ELF-1 (cell line): ENCODE data around the gene PARP1.

ENCODE experiments used
- DNase-seq: peaks from one replicate; pipeline ENCODE4 v3.0.0-alpha.2; 2016; ENCODE audit warnings: low read depth, low spot score

PARP1 gene

DNA sequence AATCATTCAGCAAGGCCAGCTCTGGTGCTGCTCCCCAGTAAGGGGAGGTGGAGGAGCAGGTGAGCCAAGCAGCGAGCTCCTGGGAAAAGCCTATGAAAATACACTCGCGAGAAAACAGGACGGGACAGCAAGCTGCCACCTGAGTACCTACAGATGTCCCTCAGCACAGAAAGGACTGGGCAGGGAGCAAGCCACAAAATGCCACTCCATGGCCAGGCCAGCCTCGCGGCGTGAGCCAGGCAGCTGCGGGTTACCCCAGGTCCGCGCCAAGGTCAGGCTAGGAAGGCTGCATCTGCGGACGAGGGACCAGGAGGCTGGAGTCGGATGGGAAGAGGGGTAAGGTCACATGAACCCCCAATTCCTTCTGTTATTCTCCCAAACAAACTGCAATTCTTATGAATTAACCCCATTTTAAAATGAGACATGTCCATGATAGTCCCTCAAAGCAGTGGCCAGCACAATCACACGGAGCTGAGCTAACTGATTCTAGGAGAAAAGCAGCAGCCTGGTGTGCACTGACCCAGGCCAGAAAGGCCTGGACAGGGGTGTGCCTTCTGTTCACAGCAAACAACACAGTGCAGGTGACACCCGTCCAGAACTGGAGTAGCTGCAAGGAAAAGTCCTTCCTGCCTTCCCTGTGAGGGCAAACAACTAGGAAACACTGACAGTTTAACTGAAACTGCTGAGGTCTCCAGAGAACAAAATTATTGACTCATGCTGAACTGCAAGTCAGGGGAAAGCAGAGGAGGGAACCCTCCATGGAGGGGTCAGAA is 26.5 kb downstream of the PARP1 start:
- no peak for DNase-seq

DNA sequence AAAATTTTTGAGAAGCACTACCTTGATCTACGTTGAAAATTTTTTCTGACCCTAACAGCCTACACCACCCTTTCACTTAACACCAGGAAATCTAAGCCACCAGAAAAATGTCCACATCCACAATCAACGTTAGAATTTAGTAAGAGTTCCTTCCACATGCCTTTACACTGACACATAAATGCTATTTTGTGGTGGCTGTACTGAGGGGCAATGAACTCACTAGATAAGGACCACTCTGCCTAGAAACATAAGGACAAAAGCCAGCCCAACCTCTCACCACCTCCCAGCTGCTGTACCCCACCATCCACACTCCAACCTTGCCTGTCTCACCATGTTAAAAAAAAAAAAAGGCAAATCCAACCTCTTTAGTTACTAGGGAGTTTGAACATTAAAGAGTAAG is 29.8 kb downstream of the PARP1 start:
- DNase-seq: no peak

DNA sequence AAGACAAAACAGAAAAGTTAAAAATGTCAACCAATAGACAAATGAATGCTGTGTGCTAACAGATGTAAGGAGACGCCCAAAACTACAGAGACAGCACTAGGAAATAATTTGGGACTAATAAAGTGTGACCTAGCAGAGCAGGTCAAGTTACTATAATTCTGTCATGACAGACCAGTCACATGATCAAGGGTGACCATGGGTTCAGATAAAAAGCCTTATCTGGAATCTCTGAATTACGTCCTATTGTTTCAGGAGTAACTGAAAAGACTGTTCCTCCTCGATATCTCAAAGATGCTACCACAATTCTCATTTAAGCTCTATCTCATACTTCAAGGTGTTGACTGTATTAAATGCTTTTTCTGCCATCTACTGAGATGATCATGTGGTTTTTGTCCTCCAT is 31.6 kb downstream of the PARP1 start:
- DNase-seq: no peak

DNA sequence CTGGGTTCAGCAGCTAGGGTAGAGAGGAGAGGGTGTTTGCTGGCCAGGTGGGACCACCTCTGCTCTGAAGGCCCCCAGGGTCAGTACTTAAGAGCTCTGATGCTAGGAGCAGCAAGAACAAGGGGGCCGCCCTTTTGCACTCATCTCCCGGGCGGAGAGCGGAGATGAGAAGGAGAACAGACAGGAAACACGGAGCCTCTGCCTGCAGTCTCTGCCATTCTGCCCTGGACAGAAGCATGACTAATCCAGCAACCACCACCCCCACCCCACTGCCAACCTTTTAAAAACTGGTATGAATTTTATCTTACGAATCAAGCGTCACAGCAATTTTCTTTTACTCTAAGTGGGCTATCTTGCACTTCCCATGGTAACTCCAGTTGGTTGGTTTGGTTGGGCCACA is 34.5 kb downstream of the PARP1 start:
- no peak for DNase-seq

DNA sequence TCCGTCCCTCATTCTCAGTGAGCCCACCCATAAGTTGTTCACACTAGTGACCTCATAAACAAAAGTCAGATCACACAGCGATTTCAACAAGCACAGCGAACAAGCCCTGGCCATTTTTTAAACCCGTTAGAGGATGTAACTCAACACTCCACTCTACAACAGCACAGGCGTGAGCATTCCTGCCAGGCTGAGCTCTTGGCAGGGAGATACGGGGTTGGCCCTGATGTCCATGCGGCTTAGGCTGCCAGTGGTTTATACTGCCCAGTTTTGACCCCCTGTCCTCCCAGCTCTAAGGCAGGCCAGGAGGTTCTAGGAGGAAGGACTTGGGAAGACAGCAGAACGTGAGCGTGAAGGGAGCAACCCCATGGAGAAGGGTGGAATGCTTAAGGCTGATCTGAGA is 35.0 kb downstream of the PARP1 start:
- no peak for DNase-seq

DNA sequence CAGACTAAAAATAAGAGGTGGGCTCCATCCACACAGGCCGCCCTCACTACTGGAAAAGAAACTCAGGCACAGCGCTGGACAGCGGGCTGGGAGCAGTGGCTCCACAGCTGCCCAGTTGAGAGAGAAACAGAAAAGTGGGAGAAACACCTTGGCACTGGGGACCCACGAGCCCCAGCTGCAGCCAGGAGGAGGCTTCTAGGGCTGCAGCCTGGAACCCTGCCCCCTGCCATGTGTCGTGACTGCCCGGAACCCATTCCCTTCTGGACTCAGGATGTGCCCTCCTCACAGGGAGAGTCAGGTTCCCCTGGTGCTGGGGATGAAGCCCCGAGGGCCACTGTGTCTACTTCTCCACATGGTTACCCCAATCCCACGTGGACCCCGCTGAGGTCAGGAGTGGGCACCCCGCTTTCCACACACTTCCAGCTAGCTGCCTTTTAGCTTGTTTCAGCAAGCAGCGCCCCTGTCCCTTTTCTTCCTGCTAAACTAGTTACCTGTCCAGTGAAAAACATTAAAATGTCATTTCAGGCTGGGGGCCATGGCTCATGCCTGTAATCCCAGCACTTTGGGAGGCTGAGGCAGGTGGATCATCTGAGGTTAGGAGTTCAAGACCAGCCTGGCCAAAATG is 35.9 kb downstream of the PARP1 start:
- DNase-seq: no peak

DNA sequence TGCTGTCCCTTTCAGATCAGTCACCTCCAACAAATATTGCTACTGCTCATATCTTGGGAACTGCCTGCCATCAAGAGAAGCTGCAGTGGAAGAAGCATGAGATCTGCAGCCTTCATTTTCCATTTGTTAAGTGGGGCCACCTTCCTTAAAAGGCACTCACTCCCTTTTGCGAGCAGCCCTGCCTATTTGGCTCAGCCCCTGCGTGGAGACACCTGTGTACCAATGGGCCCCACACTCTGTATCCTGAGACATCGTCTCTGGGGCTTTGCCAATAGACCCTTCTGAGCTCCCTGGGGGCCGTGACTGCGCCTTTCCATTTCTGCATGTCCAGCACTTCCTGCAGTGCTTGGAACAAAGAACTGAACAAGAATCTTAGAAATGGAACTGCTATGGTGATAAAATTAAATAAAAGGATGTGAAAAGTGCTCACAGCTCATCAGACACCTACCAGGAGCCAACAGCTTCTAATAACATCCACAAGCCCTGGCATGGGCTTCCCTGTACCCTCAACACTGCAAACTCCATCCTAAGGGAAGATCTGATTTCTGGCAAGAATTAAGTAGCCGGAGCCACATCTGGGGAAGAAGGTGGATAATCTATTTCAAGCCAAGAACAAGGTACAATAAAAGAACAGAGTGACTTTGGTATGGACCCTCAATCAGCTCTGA is 36.7 kb downstream of the PARP1 start:
- no peak for DNase-seq

DNA sequence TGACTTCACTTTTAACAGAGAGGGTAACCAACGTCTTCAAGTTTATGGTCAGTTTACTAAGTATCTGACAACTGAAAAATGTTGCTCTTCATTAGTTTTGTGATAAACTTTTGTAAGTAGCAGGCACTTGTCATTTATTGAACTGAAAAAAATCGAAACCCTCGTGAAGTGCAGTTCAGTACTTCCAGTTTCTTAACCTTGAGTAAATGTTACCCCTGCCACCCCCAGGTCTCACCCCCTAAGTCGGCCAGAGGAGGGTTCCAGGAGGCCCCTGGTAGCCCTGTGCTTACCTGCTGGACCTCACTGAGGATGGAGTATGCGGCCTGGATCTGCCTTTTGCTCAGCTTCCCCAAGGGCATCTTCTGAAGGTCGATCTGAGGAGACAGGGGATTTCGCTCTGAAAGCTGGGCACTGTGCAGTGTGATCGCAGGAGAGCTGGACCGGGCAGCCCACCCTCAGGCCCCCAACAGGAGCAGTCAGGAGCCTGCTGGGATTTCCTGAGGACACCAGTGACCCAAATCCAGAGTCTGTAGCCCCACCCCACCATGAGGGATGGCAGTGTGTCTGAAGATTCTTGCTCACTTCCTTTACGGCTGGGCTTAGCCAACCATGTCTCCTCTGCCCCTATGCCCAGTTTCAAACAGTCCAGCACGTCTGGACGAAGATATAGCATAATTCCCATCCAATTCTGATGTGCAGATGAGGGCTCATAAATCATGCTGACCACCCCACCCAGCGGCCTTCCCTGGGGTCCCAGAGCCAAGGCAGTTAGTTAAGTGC is 37.6 kb downstream of the PARP1 start:
- DNase-seq: no peak

DNA sequence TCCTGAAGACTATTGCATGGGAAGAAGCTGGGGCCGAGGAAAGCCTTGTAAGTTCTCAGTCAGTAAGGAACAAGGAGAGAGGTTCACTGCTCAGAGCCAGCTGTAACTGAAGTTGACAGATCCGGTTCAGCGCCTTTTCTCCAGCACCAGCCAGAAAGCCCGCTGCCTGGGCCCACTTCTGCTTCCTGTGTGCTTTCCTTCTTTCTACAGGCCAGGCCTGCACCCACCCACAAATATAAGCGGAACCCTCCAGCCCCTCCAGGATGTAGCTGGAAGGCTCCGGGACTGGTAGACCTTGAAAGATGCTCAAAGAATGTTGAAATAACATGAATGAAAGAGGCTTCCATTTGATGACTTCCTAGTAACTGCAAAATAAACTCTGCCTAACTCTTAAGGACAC is 38.8 kb downstream of the PARP1 start:
- DNase-seq: no peak

DNA sequence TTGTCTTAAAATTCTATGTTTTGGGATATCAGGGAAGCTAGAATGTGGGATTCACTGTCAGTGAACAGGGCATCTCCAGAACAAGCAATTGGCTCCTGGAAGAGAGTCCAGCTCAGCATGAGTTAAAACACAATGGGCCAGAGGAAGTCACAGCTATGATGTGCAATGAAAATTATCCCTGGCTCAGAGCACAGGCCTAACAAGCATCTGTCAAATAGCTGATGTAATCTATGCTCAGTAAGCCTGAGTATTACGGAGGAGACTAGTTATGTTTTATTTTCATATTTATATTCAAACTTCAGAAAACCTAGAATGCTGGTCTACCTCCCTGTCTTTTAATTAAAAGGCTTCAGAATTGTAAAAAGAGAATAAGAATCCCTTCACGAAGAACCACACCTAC is 41.6 kb downstream of the PARP1 start:
- no peak for DNase-seq

DNA sequence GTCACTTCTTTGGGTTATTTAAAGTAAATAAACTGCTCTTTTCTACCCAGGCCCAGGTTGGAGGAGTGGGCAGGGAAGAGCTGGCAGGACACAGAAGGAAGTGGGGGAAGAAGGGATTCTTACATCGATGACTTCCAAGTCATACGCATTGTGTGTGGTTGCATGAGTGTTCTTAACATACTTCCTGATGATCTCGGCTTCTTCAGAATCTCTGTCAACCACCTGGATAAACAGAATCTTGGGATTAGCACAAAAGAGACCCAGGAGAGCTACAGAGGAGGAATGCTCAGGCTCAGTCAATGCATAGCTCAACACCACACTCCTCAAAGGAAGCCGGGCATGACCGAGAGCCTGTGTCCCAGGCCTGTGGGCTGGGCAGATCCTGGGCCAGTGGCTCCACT is 42.1 kb downstream of the PARP1 start:
- DNase-seq: no peak

DNA sequence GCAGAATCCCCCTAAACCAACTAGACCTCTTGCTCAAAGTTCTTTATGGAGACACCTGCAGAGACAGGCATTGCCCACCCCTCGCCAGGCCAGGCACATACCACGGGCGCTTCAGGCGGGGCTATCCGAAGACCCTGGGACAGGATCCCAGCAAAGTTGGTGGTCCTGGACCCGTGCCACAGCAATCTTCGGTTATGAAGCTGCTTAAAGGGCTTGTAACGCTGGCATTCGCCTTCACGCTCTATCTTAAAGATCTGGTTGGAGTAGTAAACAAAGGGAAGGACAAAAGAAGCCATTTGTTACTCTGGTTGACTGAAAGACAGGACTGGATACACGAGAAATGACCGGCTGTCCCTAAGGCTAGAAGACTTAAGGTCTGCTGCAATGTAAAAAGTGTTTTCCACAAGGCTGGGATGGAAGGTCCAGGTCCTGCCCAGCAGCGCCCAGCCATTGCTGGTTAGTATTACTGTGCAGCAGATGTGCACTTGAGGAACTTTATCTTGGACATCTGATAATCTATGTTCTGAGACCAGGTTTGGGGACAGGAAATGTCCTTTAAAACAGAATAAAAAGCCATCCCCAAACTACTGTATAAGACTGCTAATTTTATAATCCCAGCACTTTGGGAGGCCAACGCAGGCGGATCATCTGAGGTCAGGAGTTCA is 42.9 kb downstream of the PARP1 start:
- DNase-seq: no peak

DNA sequence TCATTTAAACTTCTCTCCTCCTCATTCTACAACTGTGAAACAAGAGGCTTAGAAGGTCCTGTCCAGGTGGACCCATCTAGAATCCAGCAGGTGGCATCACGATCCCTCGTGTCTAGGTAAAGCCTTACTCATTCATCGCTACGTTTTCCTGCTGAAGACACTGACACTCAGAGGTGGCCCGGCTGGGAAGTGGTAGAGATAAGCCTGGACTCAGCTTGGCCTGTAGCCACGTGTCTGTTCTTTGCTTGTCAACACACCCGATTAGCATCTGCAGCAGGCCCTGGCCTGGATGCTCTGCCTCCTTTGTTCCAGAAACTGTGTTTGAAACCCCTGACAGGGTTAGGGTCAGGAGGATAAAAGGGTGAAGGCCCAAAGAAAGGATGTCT is 43.4 kb downstream of the PARP1 start:
- DNase-seq: no peak

DNA sequence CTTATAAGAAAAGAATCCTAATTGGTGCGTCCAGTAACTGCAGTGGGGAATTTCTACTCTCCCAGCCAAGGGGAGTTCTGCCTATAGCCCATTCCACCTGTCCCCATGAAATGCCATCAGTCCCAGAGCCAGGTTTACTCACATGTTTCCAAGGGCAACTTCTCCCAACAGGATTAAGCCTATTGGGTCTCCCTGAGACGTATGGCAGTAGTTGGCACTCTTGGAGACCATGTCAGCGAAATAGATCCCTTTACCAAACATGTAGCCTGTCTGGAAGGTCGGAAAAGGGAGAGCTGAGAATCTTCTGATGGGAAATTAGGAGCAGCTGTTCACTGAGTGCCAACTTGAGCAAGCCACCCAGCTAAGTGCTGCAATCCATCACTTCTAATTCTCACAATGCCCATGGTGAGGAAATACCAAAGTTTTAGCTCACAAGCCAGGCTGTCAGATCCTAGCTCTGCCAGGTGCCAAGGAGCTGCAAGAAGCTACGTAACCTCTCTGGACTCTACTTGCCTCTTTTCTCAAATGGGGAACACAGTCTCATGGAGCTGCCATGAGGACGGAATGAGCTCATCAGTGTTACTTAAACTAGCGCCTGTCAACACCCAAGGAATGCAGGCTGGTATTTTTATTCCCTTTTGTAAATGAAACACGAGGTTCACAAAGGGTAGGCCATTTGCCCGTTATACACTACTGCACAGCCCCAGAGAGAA is 43.9 kb downstream of the PARP1 start:
- no peak for DNase-seq

DNA sequence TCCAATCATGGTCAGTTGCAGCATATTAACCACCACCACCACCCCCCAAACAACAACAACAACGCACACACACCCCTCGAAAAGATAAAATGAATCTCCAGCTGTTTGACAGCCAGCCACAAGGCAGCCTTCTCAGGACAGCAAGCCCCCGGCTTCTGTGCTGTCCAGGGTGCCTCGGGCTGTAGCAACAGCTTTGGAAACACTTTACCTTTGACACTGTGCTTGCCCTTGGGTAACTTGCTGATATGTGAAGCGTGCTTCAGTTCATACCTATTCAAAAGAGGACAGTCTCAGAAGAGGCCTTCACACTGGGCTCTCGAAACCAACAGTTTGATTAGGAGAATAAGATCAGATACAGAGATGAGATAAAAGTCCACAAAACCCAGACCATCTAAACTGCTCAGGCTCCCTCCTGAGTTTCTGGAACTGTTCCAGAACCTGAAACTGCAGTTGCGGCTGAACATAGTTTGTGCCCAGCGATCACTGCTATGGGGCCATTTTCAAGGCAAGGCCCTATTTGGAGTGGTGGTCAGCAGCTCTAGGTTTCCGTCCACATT is 44.9 kb downstream of the PARP1 start:
- DNase-seq: no peak

DNA sequence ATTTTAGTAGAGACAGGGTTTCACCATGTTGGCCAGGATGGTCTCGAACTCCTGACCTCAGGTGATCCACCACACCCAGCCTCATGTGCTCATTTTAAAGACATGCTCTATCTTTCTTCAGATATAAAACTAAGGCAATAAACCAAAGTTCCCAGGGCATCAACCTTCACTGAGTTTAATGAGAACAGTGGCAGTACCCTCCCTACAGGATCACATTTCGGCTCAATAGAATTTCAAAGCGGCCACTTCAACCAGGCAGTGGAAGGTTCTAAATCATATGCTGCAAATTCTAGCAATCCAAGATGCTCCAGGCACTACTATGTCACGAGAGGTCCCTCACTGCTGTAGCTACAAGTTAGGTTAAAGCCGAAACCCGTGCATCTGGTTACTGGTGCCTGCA is 45.5 kb downstream of the PARP1 start:
- DNase-seq: no peak

DNA sequence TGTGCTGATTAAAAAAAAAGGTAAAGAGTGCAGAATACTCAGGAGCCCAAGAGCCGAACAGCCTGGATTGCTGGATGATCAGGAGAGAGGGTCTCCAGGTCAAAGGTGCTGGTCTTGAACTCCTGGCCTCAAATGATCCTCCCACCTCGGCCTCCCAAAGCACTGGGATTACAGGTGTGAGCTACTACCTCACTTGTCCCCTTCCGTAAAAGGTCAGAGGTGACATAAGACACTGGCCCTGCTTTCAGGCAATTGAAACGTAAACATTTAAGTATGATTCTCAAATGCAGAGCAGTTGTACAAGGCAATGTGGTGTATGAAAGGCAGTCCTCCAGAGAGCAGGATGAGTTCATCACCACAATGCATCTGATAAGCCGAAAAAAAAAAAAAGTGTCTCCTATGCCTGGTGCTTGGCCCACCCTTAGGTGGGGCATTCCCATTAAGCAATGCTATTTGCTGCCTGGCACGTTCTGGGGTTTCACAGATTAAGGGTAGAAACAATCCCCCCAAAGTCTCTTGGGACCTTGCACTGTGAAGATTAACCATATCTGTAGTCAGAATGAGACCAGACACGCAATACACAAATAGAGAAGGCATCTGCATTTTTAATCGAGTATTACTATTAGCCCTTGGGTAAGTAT is 47.7 kb downstream of the PARP1 start:
- DNase-seq: no peak

DNA sequence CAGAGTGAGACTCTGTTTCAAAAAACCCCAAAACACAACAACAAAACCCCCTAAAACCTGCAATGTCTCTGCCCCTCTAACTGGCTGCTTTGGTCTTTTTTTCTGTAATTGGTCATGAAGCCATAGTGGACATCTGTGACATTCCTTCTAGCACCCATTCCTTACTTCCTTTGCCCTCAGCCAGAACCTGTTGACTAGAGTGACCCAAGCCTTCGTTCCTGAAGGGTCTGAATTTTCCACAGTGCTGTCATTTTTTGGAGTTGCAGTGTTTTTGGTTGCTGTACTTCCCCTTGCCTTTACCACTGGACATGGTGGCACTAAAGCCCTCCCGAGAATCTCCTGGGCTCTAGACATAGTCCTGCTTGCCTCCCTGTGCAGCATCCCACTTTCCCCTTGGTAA is 50.5 kb downstream of the PARP1 start:
- no peak for DNase-seq

DNA sequence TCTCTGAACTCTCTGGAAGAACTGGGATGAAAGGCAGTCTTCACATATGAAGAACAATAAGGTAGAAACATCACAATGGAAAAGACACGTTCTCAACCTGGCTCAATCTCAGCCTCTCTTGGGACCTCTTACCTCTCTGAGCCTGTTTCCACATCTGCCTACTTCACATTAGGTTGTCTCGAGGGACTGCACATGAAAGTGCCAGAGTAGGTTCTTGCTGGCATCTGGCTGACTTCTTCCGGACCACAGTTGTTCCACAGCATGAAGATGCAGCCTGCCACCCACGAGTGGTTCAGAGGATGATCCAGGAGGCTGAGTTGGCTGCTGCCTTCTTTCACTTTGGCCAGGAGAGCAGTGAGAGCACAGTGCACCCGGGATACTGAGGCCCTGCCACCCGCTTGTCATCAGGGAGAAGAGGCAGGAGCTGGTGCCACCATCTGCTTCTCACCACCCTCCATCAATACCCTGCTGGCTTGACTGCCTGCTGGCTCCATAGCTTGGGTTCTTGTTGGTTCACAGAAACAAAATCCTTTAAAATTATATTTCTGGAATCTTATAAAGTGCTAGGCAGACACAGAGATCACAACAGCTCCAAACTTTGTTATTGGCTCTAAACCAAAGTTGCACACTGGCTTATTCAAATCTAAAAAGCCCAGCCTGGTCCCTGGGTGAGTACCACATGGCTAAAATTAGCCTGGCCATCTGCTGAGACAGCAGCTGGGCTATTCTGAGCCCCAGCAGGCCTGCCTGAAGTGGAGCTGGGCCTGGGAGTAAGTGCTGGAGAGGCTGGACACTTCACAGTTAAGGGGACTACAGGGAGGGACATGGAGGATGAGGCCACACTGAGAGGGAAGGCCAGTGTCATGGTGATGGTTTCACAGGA is 52.0 kb downstream of the PARP1 start:
- no peak for DNase-seq
